ENCODE data around the gene LSM14A.
A peak's percentile ranks its signal among the peaks of the same experiment; 100 is the strongest.

LSM14A gene

GRCh38 chr19:34254698-34255432 is 82.6 kb downstream of the LSM14A start:
- Histone ChIP-seq H3K9me2 (replicated peaks; ENCODE audit: insufficient read depth, low read length) (no peaks in the 10 kb centered on the region), H3K36me3 (ENCODE audit: low read length) (no peaks in the 10 kb centered on the region), H3K79me2 (ENCODE audit: insufficient read depth, low read length) (peaks cover 24% of the 10 kb centered on the region), H3K27me3 (ENCODE audit: low read length) (no peaks in the 10 kb centered on the region), H3K9ac (ENCODE audit: low read length) (peak overlapping the region; percentile 71), H3K27ac (ENCODE audit: low read depth, low read length) (no peak overlapping the region; the same call in 1 of the 2 replicates), H3K9me3 (ENCODE audit: insufficient read depth, low read length) (no peaks in the 10 kb centered on the region), H3K4me2 (ENCODE audit: low read depth, low read length, poor library complexity, severe bottlenecking) (peak overlapping the region; percentile 66), H4K20me1 (ENCODE audit: low read depth, low read length) (no peaks in the 10 kb centered on the region), H3F3A (ENCODE audit: insufficient read depth) (no peaks in the 10 kb centered on the region), H2AFZ (ENCODE audit: low read depth, low read length, severe bottlenecking) (peak overlapping the region; percentile 34), H3K4me3 (ENCODE audit: insufficient read depth, low read length, poor library complexity, severe bottlenecking) (peak overlapping the region; percentile 73)
- TF ChIP-seq CTCF (IDR thresholded peaks at IDR 0.05; ENCODE audit: insufficient read depth, low read length, poor library complexity, severe bottlenecking) (no peak), EZH2phosphoT487 (conservative IDR thresholded peaks at IDR 0.05; ENCODE audit: low read length) (no peak)

- H3K79me2 ChIP-seq (ENCODE audit: insufficient read depth, low read length) = peaks cover 25% of the 10 kb centered on the region
- H3K36me3 ChIP-seq (ENCODE audit: low read length) = no peaks in the 10 kb centered on the region
- H3K9ac ChIP-seq (ENCODE audit: low read length) = peak overlapping the region; percentile 71
- no peaks in the 10 kb centered on the region for H3K27me3 ChIP-seq (ENCODE audit: low read length)
- no peaks in the 10 kb centered on the region for H4K20me1 ChIP-seq (ENCODE audit: low read depth, low read length)
- peak overlapping the region; percentile 73 for H3K4me3 ChIP-seq (ENCODE audit: insufficient read depth, low read length, poor library complexity, severe bottlenecking)
- H3K9me3 ChIP-seq (ENCODE audit: insufficient read depth, low read length) = no peaks in the 10 kb centered on the region
- H3F3A ChIP-seq (ENCODE audit: insufficient read depth) = no peaks in the 10 kb centered on the region
- no peaks in the 10 kb centered on the region for H3K9me2 ChIP-seq (replicated peaks; ENCODE audit: insufficient read depth, low read length)
- H3K27ac ChIP-seq (ENCODE audit: low read depth, low read length) = no peak overlapping the region
- no peak overlapping the region for H2AFZ ChIP-seq (ENCODE audit: low read depth, low read length, severe bottlenecking)
- H3K4me2 ChIP-seq (ENCODE audit: low read depth, low read length, poor library complexity, severe bottlenecking) = peak overlapping the region; percentile 66
- TF ChIP-seq EZH2phosphoT487 (conservative IDR thresholded peaks at IDR 0.05; ENCODE audit: low read length) (no peak), CTCF (IDR thresholded peaks at IDR 0.05; ENCODE audit: insufficient read depth, low read length, poor library complexity, severe bottlenecking) (no peak)
Measured at GRCh38 chr19:34255546-34255945, 83.2 kb downstream of the LSM14A start.

GRCh38 chr19:34256835-34257558 is 84.7 kb downstream of the LSM14A start:
- Histone ChIP-seq H3K27me3 (ENCODE audit: low read length) (no peaks in the 10 kb centered on the region), H3K4me3 (ENCODE audit: insufficient read depth, low read length, poor library complexity, severe bottlenecking) (no peak overlapping the region), H3K9ac (ENCODE audit: low read length) (no peak overlapping the region), H2AFZ (ENCODE audit: low read depth, low read length, severe bottlenecking) (no peak overlapping the region), H3K9me3 (ENCODE audit: insufficient read depth, low read length) (no peaks in the 10 kb centered on the region), H3K27ac (ENCODE audit: low read depth, low read length) (no peak overlapping the region), H3K79me2 (ENCODE audit: insufficient read depth, low read length) (peaks cover 30% of the 10 kb centered on the region), H3K36me3 (ENCODE audit: low read length) (no peaks in the 10 kb centered on the region), H3K9me2 (replicated peaks; ENCODE audit: insufficient read depth, low read length) (no peaks in the 10 kb centered on the region), H3F3A (ENCODE audit: insufficient read depth) (no peaks in the 10 kb centered on the region), H3K4me2 (ENCODE audit: low read depth, low read length, poor library complexity, severe bottlenecking) (peak overlapping the region; percentile 5), H4K20me1 (ENCODE audit: low read depth, low read length) (no peaks in the 10 kb centered on the region)
- no peak for TF ChIP-seq EZH2phosphoT487 (conservative IDR thresholded peaks at IDR 0.05; ENCODE audit: low read length)
- no peak for TF ChIP-seq CTCF (IDR thresholded peaks at IDR 0.05; ENCODE audit: insufficient read depth, low read length, poor library complexity, severe bottlenecking)

Data from SU-DHL-6 (cell line).